ENCODE results near the gene IQSEC1. TPM values are rescaled to one million over a fixed set of nuclear protein-coding genes. Genes with fewer than 3 reads are reported as not detected.

Gene IQSEC1
- total and polyA plus RNA-seq, 10 of the 15 experiments (the other 5 are each of a cell fraction or from before 2014, with no cell fraction given), result 0.92 to 55.2 (median 8.5) TPM

- in situ Hi-C loops (cut with MboI) (loop anchor here (5.0 kb wide), 1 partner anchor 366 kb away; no protein-coding TSS in a partner anchor), intact Hi-C loops (cut with micrococcal nuclease; ENCODE audit: unreplicated experiment) (loop anchor here (2.0 kb wide), 1 partner anchor 71 kb away; no protein-coding TSS in a partner anchor)
- ATAC-seq (no peak), DNase-seq (ENCODE audit: low read depth, low spot score) (no peak), FAIRE-seq (no peak)
- Histone ChIP-seq H2AFZ (ENCODE audit: control insufficient read depth, low read depth, low read length) (no peak overlapping the region), H3K79me2 (ENCODE audit: control insufficient read depth, insufficient read depth, low read length) (no peaks in the 10 kb centered on the region), H3K27me3 (replicated peaks in 1 of 2; ENCODE audit: control insufficient read depth in 2 of 2, insufficient read depth in 2 of 2, low read length in 1 of 2) (no peaks in the 10 kb centered on the region), H3K9me3 (replicated peaks; ENCODE audit: control insufficient read depth, insufficient read depth, low read length) (no peaks in the 10 kb centered on the region), H4K20me1 (ENCODE audit: control insufficient read depth, insufficient read depth) (no peaks in the 10 kb centered on the region), H3K27ac (ENCODE audit: control insufficient read depth, insufficient read depth) (peak overlapping the region; percentile 1; the same call in 1 of the 2 replicates), H3K4me3 (no peak overlapping the region), H3K9ac (ENCODE audit: control insufficient read depth, insufficient read depth, low read length) (no peak overlapping the region), H3K36me3 (ENCODE audit: control insufficient read depth in 2 of 2, insufficient read depth in 2 of 2, low read length in 1 of 2) (no peaks in the 10 kb centered on the region), H3K4me2 (ENCODE audit: control insufficient read depth, insufficient read depth) (no peak overlapping the region), H3K4me1 (ENCODE audit: control insufficient read depth, insufficient read depth, low read length) (peaks cover 52% of the 10 kb centered on the region)
- POLR2A ChIA-PET, result interaction anchor here (0.9 to 1.2 kb wide), 2 partner anchors 62 to 97 kb away, joined by 3 read pairs; no protein-coding TSS in a partner anchor
- 98% methylated on average over 8 of the region's 8 CpGs for WGBS (ENCODE audit: insufficient coverage, insufficient replicate concordance, low lambda C conversion rate, missing lambda C conversion rate)
- BruUV-seq (replicated peaks), result no TSS peak
- TF ChIP-seq ZNF24 (IDR thresholded peaks at IDR 0.05), result no peak
- no peak for TF ChIP-seq NKRF (conservative IDR thresholded peaks at IDR 0.05)
- TF ChIP-seq RUNX3 (IDR thresholded peaks at IDR 0.05; ENCODE audit: low read length), result no peak
- TF ChIP-seq TAF1 (IDR thresholded peaks at IDR 0.05; ENCODE audit: borderline replicate concordance, low read depth, low read length), result no peak
- no peak for TF ChIP-seq NR2C2 (IDR thresholded peaks at IDR 0.05; ENCODE audit: borderline replicate concordance, control insufficient read depth, insufficient read length, low read depth)
- TF ChIP-seq MYC (IDR thresholded peaks at IDR 0.05; ENCODE audit: insufficient read depth, insufficient read length, insufficient replicate concordance, low read length, severe bottlenecking), result no peak
- TF ChIP-seq CTCF (IDR thresholded peaks at IDR 0.05 in 2 of 3, conservative IDR thresholded peaks at IDR 0.05 in 1 of 3; ENCODE audit: control insufficient read depth in 2 of 3, extremely low read depth in 1 of 3, insufficient read depth in 1 of 3, low read depth in 3 of 3, low read length in 3 of 3), result no peak
- TF ChIP-seq TCF3 (IDR thresholded peaks at IDR 0.05; ENCODE audit: borderline replicate concordance, insufficient read depth, low read depth, low read length), result no peak
- no peak for TF ChIP-seq RCOR1 (conservative IDR thresholded peaks at IDR 0.05; ENCODE audit: low read depth, low read length)
- TF ChIP-seq ZZZ3 (IDR thresholded peaks at IDR 0.05; ENCODE audit: control insufficient read depth, insufficient read length, low read depth), result no peak
- no peak for TF ChIP-seq SIN3A (IDR thresholded peaks at IDR 0.05; ENCODE audit: low read depth, low read length)
- no peak for TF ChIP-seq RFX5 (IDR thresholded peaks at IDR 0.05; ENCODE audit: low read depth, low read length)
- TF ChIP-seq YBX1 (IDR thresholded peaks at IDR 0.05), result no peak
- TF ChIP-seq CHD2 (IDR thresholded peaks at IDR 0.05; ENCODE audit: borderline replicate concordance, low read depth, low read length), result no peak
- CTCF ChIA-PET, result no interaction called here
- RAD21 ChIA-PET (ENCODE audit: unreplicated experiment), result no interaction called here
- SMC1A ChIA-PET (ENCODE audit: uncharacterized antibody, unreplicated experiment), result interaction anchor here (0.6 kb wide), 1 partner anchor 366 kb away, joined by 3 read pairs; no protein-coding TSS in a partner anchor
These were observed 12.6 kb upstream of the IQSEC1 start for GRCh38 chr3:13085846-13086179.

Data from GM12878 (cell line).